Measurements from ENCODE around the gene HUS1B.

Gene HUS1B

DNA sequence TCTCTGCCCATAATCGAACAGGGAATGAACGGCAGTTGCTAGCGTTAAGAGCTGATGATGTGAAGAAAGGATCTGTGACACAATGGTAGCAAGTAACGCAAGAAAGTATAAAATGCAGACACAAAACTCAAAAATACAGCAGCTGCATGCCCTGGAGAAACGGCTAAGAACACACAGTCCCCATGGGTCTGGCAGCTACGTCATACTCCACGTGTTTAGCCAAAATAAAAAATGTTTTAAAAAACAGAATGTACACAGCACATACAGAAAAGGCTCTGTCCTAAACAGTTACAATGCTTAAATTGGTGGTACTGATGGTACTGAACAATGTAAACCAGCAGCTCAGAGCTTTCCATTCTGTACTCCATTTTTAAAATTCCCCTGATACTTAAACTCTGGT lies 34.4 kb downstream of the HUS1B start:
- no peak for DNase-seq (ENCODE audit: low read depth in 2 of 2)

DNA sequence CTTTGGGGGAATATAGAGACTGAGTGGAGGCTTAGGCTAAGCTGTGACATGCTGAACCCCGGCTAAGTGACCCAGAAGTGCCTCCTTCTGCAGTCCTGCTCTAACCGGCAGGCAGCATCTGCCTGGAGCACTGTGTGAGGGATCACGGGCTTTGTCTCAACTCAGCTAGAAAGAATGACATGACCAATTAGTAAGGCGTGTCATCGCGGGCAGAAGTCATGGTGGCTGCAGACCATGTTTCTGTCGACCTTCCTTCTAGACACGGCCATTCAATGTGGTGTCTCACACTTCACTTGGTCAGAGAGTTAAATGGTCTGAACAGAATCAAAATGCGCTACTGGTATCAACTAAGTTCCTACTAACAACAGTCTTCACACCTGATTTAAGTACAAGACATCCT lies 35.0 kb downstream of the HUS1B start:
- DNase-seq (ENCODE audit: low read depth in 2 of 2), result no peak

DNA sequence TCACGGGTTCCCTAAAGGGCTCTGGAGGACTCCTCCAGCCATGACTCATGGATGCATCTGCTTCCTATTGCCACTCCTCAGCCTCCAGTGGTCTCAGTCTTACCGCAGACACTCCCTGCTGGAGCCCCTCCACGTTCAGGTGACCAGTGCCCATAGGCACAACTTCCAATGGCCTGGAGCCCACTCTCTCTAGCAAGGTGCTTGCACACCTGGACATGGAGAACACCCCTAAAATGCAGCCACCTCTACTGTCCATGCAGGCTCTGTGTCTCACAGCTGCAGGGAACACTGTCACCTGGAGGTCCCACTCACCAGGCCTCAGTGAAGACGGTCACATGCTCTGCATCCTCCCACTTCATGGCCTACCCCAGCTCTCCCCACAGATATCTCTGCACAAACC lies 36.0 kb downstream of the HUS1B start:
- no peak for DNase-seq (ENCODE audit: low read depth in 2 of 2)

DNA sequence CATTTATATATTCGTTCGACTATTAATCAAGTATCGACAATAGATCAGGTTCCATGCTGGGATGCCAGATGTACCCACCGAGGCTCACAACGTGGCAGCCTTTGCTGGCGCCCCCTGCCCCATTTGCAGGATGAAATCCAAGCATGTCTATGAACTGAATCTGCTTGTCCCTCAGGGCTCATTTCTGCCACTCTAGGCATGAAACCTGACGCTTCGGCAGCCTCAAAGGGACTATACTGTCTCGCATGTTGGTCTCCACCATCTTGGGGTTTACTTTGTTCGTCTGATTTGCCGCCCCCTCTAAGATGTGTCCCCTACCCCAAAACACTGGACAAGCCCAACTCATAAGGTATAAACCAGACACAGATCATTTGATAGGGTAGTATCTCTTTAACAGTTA lies 36.7 kb downstream of the HUS1B start:
- DNase-seq (ENCODE audit: low read depth in 2 of 2), result no peak

DNA sequence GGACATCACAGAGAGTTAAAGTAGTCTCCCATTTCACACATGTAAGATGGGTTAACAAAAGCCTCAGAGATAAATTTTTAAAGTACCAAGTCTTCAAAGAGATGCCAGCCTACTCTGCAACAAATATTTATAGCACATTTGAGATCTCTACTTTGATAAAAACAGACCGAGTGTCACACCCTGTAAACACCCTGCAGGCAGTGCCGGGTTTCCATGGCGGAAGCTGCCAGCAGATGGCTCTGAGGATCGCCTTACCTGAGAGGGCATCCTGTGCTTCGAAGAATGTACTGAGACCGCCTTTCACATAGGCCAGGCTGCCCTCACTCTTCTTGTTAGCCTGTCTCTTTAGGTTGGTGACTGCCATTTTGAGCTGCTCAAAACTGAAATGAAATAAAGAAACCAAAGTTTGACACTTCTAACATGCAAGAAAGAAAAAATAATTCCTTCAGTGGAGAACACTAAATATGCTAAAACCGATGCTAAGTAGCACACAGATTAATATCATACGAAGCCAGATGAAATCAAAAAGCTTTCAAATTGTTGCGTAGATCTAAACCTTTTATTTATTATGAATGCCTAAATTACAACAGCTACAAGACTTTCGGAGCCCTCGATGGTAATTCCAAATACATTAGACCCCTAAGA lies 39.3 kb downstream of the HUS1B start:
- DNase-seq (ENCODE audit: low read depth in 2 of 2), result no peak

DNA sequence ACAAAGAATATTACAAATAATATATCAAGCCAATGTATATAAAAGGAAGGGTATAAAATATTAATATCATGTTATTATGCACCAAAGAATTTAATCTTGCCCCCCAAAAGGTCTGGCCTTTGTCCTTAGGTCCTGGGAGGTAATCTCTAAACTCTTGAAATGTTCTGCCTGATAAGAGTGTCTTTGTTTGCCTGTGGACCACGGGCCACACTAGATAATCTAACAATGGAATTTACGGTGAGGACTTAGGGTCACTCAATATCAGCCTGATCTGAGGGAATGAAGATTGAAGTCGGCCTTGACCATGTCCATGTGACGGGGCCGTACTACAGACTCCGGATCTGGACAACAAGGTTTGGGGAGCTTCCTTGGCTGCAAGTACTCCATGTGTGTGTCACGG lies 42.9 kb downstream of the HUS1B start:
- DNase-seq (ENCODE audit: low read depth in 2 of 2), result no peak

DNA sequence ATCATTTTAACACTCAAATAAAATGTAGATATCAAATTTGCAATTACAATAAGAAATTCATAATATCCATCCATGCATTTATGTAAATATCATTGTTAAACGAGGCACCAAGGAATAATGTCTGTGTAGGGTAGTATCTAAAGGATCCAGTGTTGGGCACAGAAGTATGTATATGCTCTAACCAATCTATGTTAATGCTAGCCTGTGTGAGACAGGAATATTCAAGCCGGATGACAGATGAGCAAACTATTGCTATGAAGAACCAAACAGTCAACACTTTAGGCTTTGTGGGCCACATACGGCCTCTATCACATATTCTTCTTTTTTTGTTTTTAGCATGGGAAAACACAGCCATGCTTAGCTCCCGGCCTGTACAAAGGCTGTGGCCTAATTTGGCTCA lies 45.0 kb downstream of the HUS1B start:
- DNase-seq (ENCODE audit: low read depth in 2 of 2), result no peak

DNA sequence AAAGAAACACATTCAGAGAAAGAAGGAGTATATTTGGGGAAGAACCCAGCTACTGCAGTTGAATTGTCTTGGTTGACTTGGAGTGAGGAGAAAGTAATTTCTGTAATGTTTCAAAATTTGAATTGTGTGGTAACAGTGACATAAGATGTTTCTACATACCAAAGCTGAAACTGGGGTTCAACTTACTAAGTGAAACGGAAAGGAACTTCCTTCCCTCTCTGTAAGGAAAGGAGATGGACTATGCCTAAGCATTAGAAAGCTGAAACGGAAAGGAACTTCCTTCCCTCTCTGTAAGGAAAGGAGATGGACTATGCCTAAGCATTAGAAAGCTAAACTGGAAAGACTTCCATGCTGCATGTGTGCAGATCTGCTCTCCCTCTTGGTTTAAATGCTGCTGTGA lies 46.0 kb downstream of the HUS1B start:
- DNase-seq (ENCODE audit: low read depth in 2 of 2), result no peak

DNA sequence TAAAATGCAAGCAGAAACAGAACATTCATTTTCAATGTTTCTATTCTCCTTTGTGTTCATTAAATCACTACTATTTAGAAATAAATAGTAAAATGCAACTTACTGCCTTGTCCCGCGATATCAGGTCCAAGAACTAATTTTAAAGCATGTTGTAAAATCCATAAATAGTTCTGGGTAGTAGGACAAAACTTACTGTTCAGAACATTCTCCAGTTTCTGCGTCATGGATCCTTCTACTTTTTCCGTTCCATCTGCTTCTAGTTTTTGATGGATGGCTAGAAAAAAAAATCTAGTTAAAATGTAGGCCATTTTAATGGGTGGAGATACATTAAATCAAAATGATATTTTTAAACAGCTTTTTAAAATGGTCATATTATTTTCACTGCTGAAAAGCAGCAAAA lies 47.0 kb downstream of the HUS1B start:
- no peak for DNase-seq (ENCODE audit: low read depth in 2 of 2)

DNA sequence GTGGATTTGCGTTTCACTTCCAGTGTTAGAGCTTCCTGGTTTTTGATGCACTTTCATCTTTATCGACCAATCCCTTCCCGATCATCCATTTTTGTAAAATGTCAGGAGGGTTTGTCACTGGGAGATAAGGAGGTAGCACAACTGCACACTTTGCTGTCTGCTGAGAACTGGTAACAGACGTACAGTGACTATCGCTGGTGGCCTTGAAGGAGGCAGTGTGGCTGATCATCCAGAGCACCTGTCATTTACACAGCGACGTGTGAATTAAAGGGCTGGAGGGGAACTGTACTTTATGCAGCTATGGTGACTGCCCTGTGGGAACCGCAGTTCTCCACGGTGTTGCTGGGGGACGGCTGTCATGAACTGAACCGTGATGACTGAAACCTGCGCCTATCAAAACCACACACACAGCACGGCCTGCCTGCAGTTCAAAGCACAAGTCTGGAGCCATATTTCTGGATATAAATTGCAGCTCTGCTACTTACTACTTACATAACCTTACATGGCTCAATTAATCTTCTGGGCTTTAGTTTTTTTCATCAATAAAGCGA lies 50.0 kb downstream of the HUS1B start:
- DNase-seq (ENCODE audit: low read depth in 2 of 2), result no peak
